ENCODE data around the gene HDHD5. TPM values are rescaled to one million over a fixed set of nuclear protein-coding genes. Genes with fewer than 3 reads are reported as not detected.

Gene HDHD5
- total RNA-seq, 1 experiment from 2014 or later = 37.2 TPM

GRCh38 chr22:17115945-17116565, 43.0 kb downstream of the HDHD5 start:
- in situ Hi-C loops (cut with HindIII; ENCODE audit: low pct_unique_long_range_greater_than_20kb, low sequenced_read_pairs) = no loop called here
- BruUV-seq (replicated peaks) = no TSS peak
- CTCF ChIA-PET = no interaction called here

GRCh38 chr22:17115236-17115635, 43.8 kb downstream of the HDHD5 start:
- no peak for DNase-seq (ENCODE audit: low read depth, low spot score)
- TF ChIP-seq CTCF (IDR thresholded peaks at IDR 0.05) = no peak
- TF ChIP-seq TCF7L2 (IDR thresholded peaks at IDR 0.05; ENCODE audit: low read depth, low read length) = no peak
- TF ChIP-seq SIN3A (IDR thresholded peaks at IDR 0.05; ENCODE audit: borderline replicate concordance, insufficient read depth, low read depth, low read length) = no peak
- TF ChIP-seq POLR2AphosphoS5 (IDR thresholded peaks at IDR 0.05; ENCODE audit: low read depth, low read length) = no peak
- no peak for TF ChIP-seq REST (IDR thresholded peaks at IDR 0.05; ENCODE audit: insufficient read depth in 1 of 2, low read depth in 2 of 2, low read length in 1 of 2)
- Histone ChIP-seq H3K36me3 (ENCODE audit: control insufficient read depth, insufficient read depth, low read length) (no peaks in the 10 kb centered on the region), H3K27ac (ENCODE audit: low read length) (no peak overlapping the region), H3K4me3 (ENCODE audit: low read depth in 2 of 2, low read length in 2 of 2) (no peak overlapping the region), H3K9me3 (ENCODE audit: control insufficient read depth, insufficient read depth, low read depth, low read length) (no peaks in the 10 kb centered on the region), H3K27me3 (ENCODE audit: control insufficient read depth, insufficient read depth, low read length) (no peaks in the 10 kb centered on the region), H3K4me1 (ENCODE audit: control insufficient read depth, insufficient read depth, low read length) (no peaks in the 10 kb centered on the region)
- in situ Hi-C loops (cut with HindIII; ENCODE audit: low pct_unique_long_range_greater_than_20kb, low sequenced_read_pairs) (no loop called here), intact Hi-C loops (cut with micrococcal nuclease; ENCODE audit: unreplicated experiment) (no loop called here)
- CTCF ChIA-PET = no interaction called here
- POLR2A ChIA-PET = no interaction called here
- no TSS peak for BruUV-seq (replicated peaks)
- no peak for ATAC-seq

More at GRCh38 chr22:17115945-17116565, 43.0 kb downstream of the HDHD5 start:
- no peaks in the 10 kb centered on the region for H3K4me1 ChIP-seq (ENCODE audit: control insufficient read depth, insufficient read depth, low read length)
- POLR2A ChIA-PET = no interaction called here
- intact Hi-C loops (cut with micrococcal nuclease; ENCODE audit: unreplicated experiment) = no loop called here
- H3K27ac ChIP-seq (ENCODE audit: low read length) = no peak overlapping the region
- TF ChIP-seq CTCF (IDR thresholded peaks at IDR 0.05) = no peak
- no peak for TF ChIP-seq REST (IDR thresholded peaks at IDR 0.05; ENCODE audit: insufficient read depth in 1 of 2, low read depth in 2 of 2, low read length in 1 of 2)
- no peak for TF ChIP-seq TCF7L2 (IDR thresholded peaks at IDR 0.05; ENCODE audit: low read depth, low read length)
- no peak for TF ChIP-seq SIN3A (IDR thresholded peaks at IDR 0.05; ENCODE audit: borderline replicate concordance, insufficient read depth, low read depth, low read length)
- no peak for TF ChIP-seq POLR2AphosphoS5 (IDR thresholded peaks at IDR 0.05; ENCODE audit: low read depth, low read length)
- no peaks in the 10 kb centered on the region for H3K36me3 ChIP-seq (ENCODE audit: control insufficient read depth, insufficient read depth, low read length)
- no peaks in the 10 kb centered on the region for H3K27me3 ChIP-seq (ENCODE audit: control insufficient read depth, insufficient read depth, low read length)
- H3K4me3 ChIP-seq (ENCODE audit: low read depth in 2 of 2, low read length in 2 of 2) = no peak overlapping the region
- DNase-seq (ENCODE audit: low read depth, low spot score) = no peak
- no peaks in the 10 kb centered on the region for H3K9me3 ChIP-seq (ENCODE audit: control insufficient read depth, insufficient read depth, low read depth, low read length)
- no peak for ATAC-seq

Data from Panc1 (cell line).